Activated B cell treated with CpG ODN at 0.5 μM for 24 hours (primary cell): ENCODE measurements around the gene MAP3K13. TPM values are rescaled to one million over a fixed set of nuclear protein-coding genes. Genes with fewer than 3 reads are reported as not detected.
A peak's percentile ranks its signal among the peaks of the same experiment; 100 is the strongest.

ENCODE experiments used
- ATAC-seq: fragments of 200-7000 bp; cut with Tn5 transposase; one replicate; pipeline ENCODE4 v1.10.0; 2021; ENCODE audit warnings: low read depth, mild to moderate bottlenecking, moderate library complexity
- CTCF ChIA-PET: fragments of 350-600 bp; sonication (Branson Sonifier 250); formaldehyde crosslinking; loops from one replicate; lab custom pipeline; 2021; ENCODE audit warnings: antibody characterized with exemption; lab: Charles Lee
- POLR2A ChIA-PET: fragments of 350-600 bp; sonication (Branson Sonifier 250); formaldehyde crosslinking; loops from one replicate; lab custom pipeline; 2021; ENCODE audit warnings: antibody characterized with exemption; lab: Charles Lee
- DNase-seq: peaks from one replicate; pipeline ENCODE4 v3.0.0; 2022
- H3K27ac Mint-ChIP-seq: one replicate; pipeline ENCODE4 v1.8.0; 2020; ENCODE audit warnings: mixed read lengths
- H3K27me3 Mint-ChIP-seq: one replicate; pipeline ENCODE4 v1.8.0; 2021; ENCODE audit warnings: mixed read lengths
- H3K36me3 Mint-ChIP-seq: one replicate; pipeline ENCODE4 v1.8.0; 2021; ENCODE audit warnings: low read depth, mixed read lengths
- H3K4me1 Mint-ChIP-seq: one replicate; pipeline ENCODE4 v1.8.0; 2021; ENCODE audit warnings: mixed read lengths
- H3K4me3 Mint-ChIP-seq: one replicate; pipeline ENCODE4 v1.8.0; 2020; ENCODE audit warnings: mild to moderate bottlenecking, mixed read lengths
- H3K9me3 Mint-ChIP-seq: one replicate; pipeline ENCODE4 v1.8.0; 2020; ENCODE audit warnings: mixed read lengths
- intact Hi-C: fragments of 100-400 bp; cut with micrococcal nuclease; formaldehyde crosslinking; loops from one replicate; pipeline ENCODE4 v1.15.1; 2024
- total RNA-seq: library from RNA; stranded (reverse); gene quantifications from 2 replicates; pipeline ENCODE4 v1.2.3, GENCODE V29; 2022
- TF ChIP-seq, protein P1 (sequence below): fragments of 200-600 bp; IDR thresholded peaks from one replicate; pipeline ENCODE4 v1.8.0; 2022; ENCODE audit warnings: antibody characterized with exemption, mild to moderate bottlenecking

MAP3K13 gene
- total RNA-seq, 1 donor from 2014 or later = 10.5 TPM

DNA sequence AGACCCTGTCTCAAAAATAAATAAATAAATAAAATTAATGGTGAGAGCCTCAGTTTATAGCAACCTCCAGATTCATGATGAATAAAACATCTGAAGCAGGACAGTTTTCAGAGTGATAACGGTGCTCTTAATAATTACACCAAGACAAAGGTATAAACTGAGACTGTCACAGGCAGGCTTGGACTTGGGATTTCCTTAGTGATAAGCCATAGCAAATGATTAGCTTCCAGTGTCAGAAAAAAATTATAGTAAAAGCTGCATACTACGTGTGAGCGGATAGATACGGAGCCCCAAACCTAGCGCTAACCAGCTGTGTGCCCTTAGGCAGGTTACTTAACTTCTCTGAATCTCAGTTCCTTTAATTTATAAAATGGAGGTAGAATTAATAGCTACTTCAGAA lies 167.9 kb downstream of the MAP3K13 start:
- intact Hi-C loops = no loop called here
- Mint-ChIP-seq H3K9me3 (no peaks in the 10 kb centered on the region), H3K4me1 (no peaks in the 10 kb centered on the region), H3K27ac (no peak overlapping the region), H3K4me3 (no peak overlapping the region), H3K27me3 (peaks cover 3% of the 10 kb centered on the region), H3K36me3 (no peaks in the 10 kb centered on the region)
- TF ChIP-seq, protein P1, sequence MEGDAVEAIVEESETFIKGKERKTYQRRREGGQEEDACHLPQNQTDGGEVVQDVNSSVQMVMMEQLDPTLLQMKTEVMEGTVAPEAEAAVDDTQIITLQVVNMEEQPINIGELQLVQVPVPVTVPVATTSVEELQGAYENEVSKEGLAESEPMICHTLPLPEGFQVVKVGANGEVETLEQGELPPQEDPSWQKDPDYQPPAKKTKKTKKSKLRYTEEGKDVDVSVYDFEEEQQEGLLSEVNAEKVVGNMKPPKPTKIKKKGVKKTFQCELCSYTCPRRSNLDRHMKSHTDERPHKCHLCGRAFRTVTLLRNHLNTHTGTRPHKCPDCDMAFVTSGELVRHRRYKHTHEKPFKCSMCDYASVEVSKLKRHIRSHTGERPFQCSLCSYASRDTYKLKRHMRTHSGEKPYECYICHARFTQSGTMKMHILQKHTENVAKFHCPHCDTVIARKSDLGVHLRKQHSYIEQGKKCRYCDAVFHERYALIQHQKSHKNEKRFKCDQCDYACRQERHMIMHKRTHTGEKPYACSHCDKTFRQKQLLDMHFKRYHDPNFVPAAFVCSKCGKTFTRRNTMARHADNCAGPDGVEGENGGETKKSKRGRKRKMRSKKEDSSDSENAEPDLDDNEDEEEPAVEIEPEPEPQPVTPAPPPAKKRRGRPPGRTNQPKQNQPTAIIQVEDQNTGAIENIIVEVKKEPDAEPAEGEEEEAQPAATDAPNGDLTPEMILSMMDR = no peak
- POLR2A ChIA-PET = no interaction called here
- CTCF ChIA-PET = no interaction called here
- DNase-seq = no peak
- ATAC-seq = no peak

DNA sequence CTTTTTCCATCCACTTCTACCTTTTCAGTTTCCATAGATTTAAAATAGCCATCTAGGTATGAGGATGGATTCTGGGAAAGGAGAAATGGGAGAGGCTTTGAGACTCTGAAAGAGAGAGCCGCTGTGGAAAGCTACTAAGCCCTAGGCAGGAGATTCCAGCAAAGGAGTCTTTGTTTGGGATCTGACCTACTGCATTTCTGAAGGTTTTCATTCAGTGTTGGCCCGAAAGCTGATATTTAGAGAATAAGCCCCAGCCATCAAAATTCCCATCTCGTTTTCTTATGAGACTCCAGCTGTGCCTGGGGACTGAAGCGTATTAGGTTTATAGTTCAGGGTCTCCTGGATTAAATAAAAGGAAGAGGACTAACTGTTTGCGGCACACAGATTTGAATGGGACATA lies 170.0 kb downstream of the MAP3K13 start:
- H3K4me1 Mint-ChIP-seq = peaks cover 10% of the 10 kb centered on the region

DNA sequence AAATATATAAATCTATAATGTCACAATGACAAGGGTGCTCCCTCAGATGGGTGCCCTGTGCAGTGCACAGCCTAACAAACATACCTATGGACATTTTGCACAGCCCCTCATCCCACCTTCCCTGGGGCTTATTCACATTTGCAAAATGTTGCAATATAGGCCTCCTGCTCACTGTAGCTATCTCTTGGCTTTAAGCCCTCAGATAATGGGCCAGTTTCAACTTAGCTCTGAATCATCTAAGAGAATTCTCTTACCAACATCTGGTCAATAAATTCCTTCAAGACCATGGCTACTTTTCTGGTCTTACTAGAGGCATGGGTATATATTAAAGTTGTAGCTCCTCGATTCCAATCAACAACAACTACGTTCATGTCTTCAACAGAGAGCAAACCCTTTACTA lies 171.6 kb downstream of the MAP3K13 start:
- intact Hi-C loops = no loop called here
- CTCF ChIA-PET = no interaction called here
- ATAC-seq (no peak), DNase-seq (no peak)
- Mint-ChIP-seq H3K36me3 (no peaks in the 10 kb centered on the region), H3K27ac (no peak overlapping the region), H3K27me3 (no peaks in the 10 kb centered on the region), H3K9me3 (no peaks in the 10 kb centered on the region), H3K4me3 (no peak overlapping the region), H3K4me1 (peaks cover 11% of the 10 kb centered on the region)
- POLR2A ChIA-PET = no interaction called here
- TF ChIP-seq, protein P1 = no peak

More for the DNA sequence above, 170.0 kb downstream of the MAP3K13 start:
- Mint-ChIP-seq H3K9me3 (no peaks in the 10 kb centered on the region), H3K27me3 (no peaks in the 10 kb centered on the region), H3K36me3 (no peaks in the 10 kb centered on the region), H3K4me3 (no peak overlapping the region), H3K27ac (no peak overlapping the region)
- DNase-seq (no peak), ATAC-seq (no peak)
- intact Hi-C loops = no loop called here
- TF ChIP-seq, protein P1 = no peak
- POLR2A ChIA-PET = no interaction called here
- CTCF ChIA-PET = no interaction called here

DNA sequence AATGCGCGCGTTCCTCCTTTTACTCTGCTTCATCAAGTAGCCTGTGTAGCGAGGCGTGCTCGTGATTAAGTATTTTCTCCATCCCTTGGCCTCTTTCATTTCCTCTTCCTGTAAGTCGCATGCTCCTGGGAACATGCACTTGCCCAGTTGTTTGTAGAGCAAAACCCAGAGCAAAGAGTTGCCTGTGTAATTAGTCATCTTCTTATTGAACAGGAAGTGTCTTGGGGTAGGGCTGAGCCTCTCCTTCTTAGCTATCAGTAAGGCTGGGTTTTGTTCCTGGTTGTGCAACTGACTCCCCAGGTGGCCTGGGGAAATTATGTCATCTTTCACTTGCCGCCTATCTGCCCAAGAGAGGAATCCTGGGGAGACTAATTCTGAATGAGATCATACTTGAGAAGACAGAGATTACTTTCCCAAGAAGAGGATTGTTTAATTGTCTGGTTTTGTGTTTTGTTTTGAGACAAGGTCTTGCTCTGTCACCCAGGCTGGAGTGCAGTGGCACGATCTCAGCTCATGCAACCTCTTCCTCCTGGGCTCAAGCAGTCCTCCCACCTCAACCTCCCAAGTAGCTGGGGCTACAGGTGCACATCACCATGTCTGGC lies 174.5 kb downstream of the MAP3K13 start:
- H3K27me3 Mint-ChIP-seq = no peaks in the 10 kb centered on the region
- H3K9me3 Mint-ChIP-seq = no peaks in the 10 kb centered on the region
- H3K27ac Mint-ChIP-seq = peak overlapping the region; percentile 54
- no peaks in the 10 kb centered on the region for H3K36me3 Mint-ChIP-seq
- ChIA-PET POLR2A (interaction anchor here (1.0 kb wide), 1 partner anchor 49 kb away, joined by 3 read pairs; the partner anchor contains the start of gene SENP2), CTCF (no interaction called here)
- intact Hi-C loops = no loop called here
- TF ChIP-seq, protein P1 = no peak
- DNase-seq (no peak), ATAC-seq (peak; percentile 95)
- peak overlapping the region; percentile 17 for H3K4me3 Mint-ChIP-seq
- H3K4me1 Mint-ChIP-seq = peaks cover 11% of the 10 kb centered on the region

Other genes with a start within 250 kb of the MAP3K13 start
- not detected in 2 replicates for gene C3orf70, start 210.1 kb upstream of the MAP3K13 start, total RNA-seq
- 1.1 and 1.7 TPM in 2 replicates for gene EHHADH, start 109.1 kb upstream of the MAP3K13 start, total RNA-seq
- 20.7 and 23.3 TPM in 2 replicates for gene TMEM41A, start 135.9 kb downstream of the MAP3K13 start, total RNA-seq
- gene LIPH, start 189.5 kb downstream of the MAP3K13 start, total RNA-seq = not detected in 2 replicates
- gene SENP2, start 223.2 kb downstream of the MAP3K13 start, total RNA-seq = 42.2 and 47.1 TPM in 2 replicates